Measurements from ENCODE around the gene ALOX5. TPM values are rescaled to one million over a fixed set of nuclear protein-coding genes. Genes with fewer than 3 reads are reported as not detected.

ALOX5 gene
- total RNA-seq, 1 experiment from 2014 or later: 66.5 TPM

DNA sequence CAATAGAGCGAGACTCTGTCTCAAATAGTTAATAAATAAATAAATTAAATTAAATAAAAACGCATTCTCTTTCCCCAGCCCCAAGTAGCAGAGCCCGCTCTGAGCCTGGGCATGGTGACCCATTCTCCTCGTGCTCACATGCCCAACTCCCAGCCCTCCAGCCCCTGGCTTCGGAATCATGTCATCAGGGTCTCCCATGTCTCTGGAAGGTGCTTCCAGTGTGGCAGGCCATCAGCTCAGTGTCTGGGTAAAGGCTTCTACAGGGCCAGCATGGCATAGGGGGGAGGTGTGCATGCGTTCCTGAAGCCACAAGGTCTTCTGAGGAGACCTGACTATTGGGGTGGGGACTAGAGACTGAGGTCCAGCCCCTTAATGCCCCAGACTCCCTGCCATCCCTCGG lies 72.8 kb downstream of the ALOX5 start:
- no peak overlapping the region for H3K4me2 ChIP-seq
- H3K9me3 ChIP-seq (ENCODE audit: insufficient read depth, low read depth): no peaks in the 10 kb centered on the region
- intact Hi-C loops (cut with micrococcal nuclease; ENCODE audit: unreplicated experiment): no loop called here
- no peaks in the 10 kb centered on the region for H3F3A ChIP-seq (ENCODE audit: insufficient read depth, low read depth)
- TF ChIP-seq EZH2 (IDR thresholded peaks at IDR 0.05; ENCODE audit: low read depth) (no peak), CTCF (conservative IDR thresholded peaks at IDR 0.05) (no peak)
- H3K4me1 ChIP-seq (replicated peaks; ENCODE audit: insufficient read depth): no peaks in the 10 kb centered on the region
- H3K27me3 ChIP-seq (ENCODE audit: insufficient read depth, low read depth): no peaks in the 10 kb centered on the region
- ChIA-PET POLR2A (ENCODE audit: unreplicated experiment) (interaction anchor here (0.7 kb wide), 1 partner anchor 26 kb away, joined by 4 read pairs; no protein-coding TSS in a partner anchor), CTCF (no interaction called here)
- BruUV-seq (replicated peaks): no TSS peak
- no peak overlapping the region for H2AFZ ChIP-seq
- DNase-seq: no peak
- no peaks in the 10 kb centered on the region; the same call in 1 of the 2 replicates for H3K9me2 ChIP-seq (ENCODE audit: insufficient read depth)
- H4K20me1 ChIP-seq (ENCODE audit: insufficient read depth): no peaks in the 10 kb centered on the region
- H3K27ac ChIP-seq: no peak overlapping the region
- no peak overlapping the region for H3K4me3 ChIP-seq
- no peaks in the 10 kb centered on the region for H3K79me2 ChIP-seq (ENCODE audit: low read depth)
- no peaks in the 10 kb centered on the region for H3K36me3 ChIP-seq (ENCODE audit: low read depth)

DNA sequence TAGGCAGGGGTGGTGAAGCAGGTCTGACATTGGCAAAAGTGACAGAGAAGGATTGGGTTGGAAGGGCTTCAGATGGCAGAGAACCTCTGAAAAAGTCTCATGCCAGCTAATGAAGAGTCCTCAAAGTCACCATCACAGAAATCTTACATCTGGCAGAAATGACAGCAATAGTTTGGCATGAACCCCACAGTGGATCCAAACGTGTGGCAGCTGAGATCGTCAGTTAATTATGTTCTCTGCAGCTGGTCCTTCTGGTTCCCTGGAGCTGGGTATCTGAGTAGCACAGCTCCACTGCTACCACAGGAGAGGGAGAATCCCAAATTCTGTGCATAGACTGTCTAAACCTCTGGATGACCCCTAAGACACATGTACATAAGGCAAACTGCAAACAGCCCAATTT lies 73.4 kb downstream of the ALOX5 start:
- TF ChIP-seq CTCF (conservative IDR thresholded peaks at IDR 0.05) (no peak), EZH2 (IDR thresholded peaks at IDR 0.05; ENCODE audit: low read depth) (no peak)
- H3F3A ChIP-seq (ENCODE audit: insufficient read depth, low read depth): no peaks in the 10 kb centered on the region; the same call in 1 of the 2 replicates
- no peaks in the 10 kb centered on the region for H3K9me3 ChIP-seq (ENCODE audit: insufficient read depth, low read depth)
- no peaks in the 10 kb centered on the region for H3K79me2 ChIP-seq (ENCODE audit: low read depth)
- H3K27ac ChIP-seq: no peak overlapping the region
- no peaks in the 10 kb centered on the region for H3K4me1 ChIP-seq (replicated peaks; ENCODE audit: insufficient read depth)
- no peak overlapping the region for H3K4me3 ChIP-seq
- H2AFZ ChIP-seq: no peak overlapping the region
- H3K4me2 ChIP-seq: no peak overlapping the region
- intact Hi-C loops (cut with micrococcal nuclease; ENCODE audit: unreplicated experiment): no loop called here
- BruUV-seq (replicated peaks): no TSS peak
- no peaks in the 10 kb centered on the region for H4K20me1 ChIP-seq (ENCODE audit: insufficient read depth)
- CTCF ChIA-PET: no interaction called here
- H3K9me2 ChIP-seq (ENCODE audit: insufficient read depth): no peaks in the 10 kb centered on the region; the same call in 1 of the 2 replicates
- no peaks in the 10 kb centered on the region for H3K36me3 ChIP-seq (ENCODE audit: low read depth)
- POLR2A ChIA-PET (ENCODE audit: unreplicated experiment): interaction anchor here (0.7 kb wide), 1 partner anchor 26 kb away, joined by 4 read pairs; no protein-coding TSS in a partner anchor
- DNase-seq: no peak
- no peaks in the 10 kb centered on the region for H3K27me3 ChIP-seq (ENCODE audit: insufficient read depth, low read depth)

GRCh38 chr10:45450866-45451265 lies 76.8 kb downstream of the ALOX5 start:
- BruUV-seq (replicated peaks): no TSS peak
- Histone ChIP-seq H3K4me1 (replicated peaks; ENCODE audit: insufficient read depth) (no peaks in the 10 kb centered on the region), H3K9me3 (ENCODE audit: insufficient read depth, low read depth) (no peaks in the 10 kb centered on the region), H3F3A (ENCODE audit: insufficient read depth, low read depth) (no peaks in the 10 kb centered on the region; the same call in 1 of the 2 replicates), H3K27me3 (ENCODE audit: insufficient read depth, low read depth) (no peaks in the 10 kb centered on the region), H3K4me3 (no peak overlapping the region), H3K79me2 (ENCODE audit: low read depth) (no peaks in the 10 kb centered on the region), H3K4me2 (no peak overlapping the region), H3K9me2 (ENCODE audit: insufficient read depth) (no peaks in the 10 kb centered on the region; the same call in 1 of the 2 replicates), H2AFZ (no peak overlapping the region), H3K36me3 (ENCODE audit: low read depth) (no peaks in the 10 kb centered on the region), H3K27ac (no peak overlapping the region), H4K20me1 (ENCODE audit: insufficient read depth) (no peaks in the 10 kb centered on the region)
- intact Hi-C loops (cut with micrococcal nuclease; ENCODE audit: unreplicated experiment): no loop called here
- DNase-seq: no peak
- no peak for TF ChIP-seq EZH2 (IDR thresholded peaks at IDR 0.05; ENCODE audit: low read depth)
- TF ChIP-seq CTCF (conservative IDR thresholded peaks at IDR 0.05): no peak
- POLR2A ChIA-PET (ENCODE audit: unreplicated experiment): no interaction called here
- CTCF ChIA-PET: no interaction called here
